Measurements from ENCODE around the gene WDR27.

WDR27 gene

DNA sequence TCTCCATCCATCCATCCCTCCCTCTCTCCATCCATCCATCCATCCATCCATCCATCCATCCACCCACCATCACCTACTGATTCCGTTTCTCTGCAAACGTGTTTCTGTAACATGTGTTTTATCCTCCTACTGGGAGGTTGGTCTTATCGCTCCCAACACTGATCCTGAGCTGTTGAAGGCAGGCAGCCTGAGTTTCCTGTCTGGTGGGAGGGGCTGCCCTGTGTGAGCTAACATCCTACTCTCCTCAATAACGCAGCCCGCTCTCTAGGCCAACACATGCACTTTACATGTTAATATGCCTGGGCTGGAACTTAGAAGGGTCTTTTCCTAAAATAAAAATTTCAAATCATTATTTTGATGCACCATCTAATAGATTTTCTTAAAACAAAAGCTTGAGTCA lies 126.5 kb downstream of the WDR27 start:
- Histone ChIP-seq H3K4me1 (ENCODE audit: insufficient read depth, low read length, severe bottlenecking) (no peaks in the 10 kb centered on the region), H3K27me3 (ENCODE audit: insufficient read depth, low read length) (no peaks in the 10 kb centered on the region), H3K4me2 (ENCODE audit: low read length) (no peak overlapping the region), H3K9me3 (ENCODE audit: low read length) (no peaks in the 10 kb centered on the region), H4K20me1 (ENCODE audit: insufficient read depth, low read length) (no peaks in the 10 kb centered on the region), H3K9me2 (ENCODE audit: low read depth, low read length) (no peaks in the 10 kb centered on the region), H2AFZ (ENCODE audit: low read length) (no peak overlapping the region), H3K27ac (ENCODE audit: low read depth, low read length, poor library complexity, severe bottlenecking) (no peak overlapping the region), H3K9ac (ENCODE audit: low read length) (no peak overlapping the region), H3K36me3 (ENCODE audit: insufficient read depth, low read length) (peaks cover 4% of the 10 kb centered on the region; the same call in 1 of the 2 replicates), H3K4me3 (ENCODE audit: low read depth, low read length, poor library complexity, severe bottlenecking) (no peak overlapping the region), H3K79me2 (ENCODE audit: insufficient read depth, low read length) (no peaks in the 10 kb centered on the region), H3F3A (ENCODE audit: insufficient read depth, low read length) (no peaks in the 10 kb centered on the region)
- TF ChIP-seq EZH2 (IDR thresholded peaks at IDR 0.05; ENCODE audit: borderline replicate concordance, low read length) = no peak
- TF ChIP-seq, protein P1, sequence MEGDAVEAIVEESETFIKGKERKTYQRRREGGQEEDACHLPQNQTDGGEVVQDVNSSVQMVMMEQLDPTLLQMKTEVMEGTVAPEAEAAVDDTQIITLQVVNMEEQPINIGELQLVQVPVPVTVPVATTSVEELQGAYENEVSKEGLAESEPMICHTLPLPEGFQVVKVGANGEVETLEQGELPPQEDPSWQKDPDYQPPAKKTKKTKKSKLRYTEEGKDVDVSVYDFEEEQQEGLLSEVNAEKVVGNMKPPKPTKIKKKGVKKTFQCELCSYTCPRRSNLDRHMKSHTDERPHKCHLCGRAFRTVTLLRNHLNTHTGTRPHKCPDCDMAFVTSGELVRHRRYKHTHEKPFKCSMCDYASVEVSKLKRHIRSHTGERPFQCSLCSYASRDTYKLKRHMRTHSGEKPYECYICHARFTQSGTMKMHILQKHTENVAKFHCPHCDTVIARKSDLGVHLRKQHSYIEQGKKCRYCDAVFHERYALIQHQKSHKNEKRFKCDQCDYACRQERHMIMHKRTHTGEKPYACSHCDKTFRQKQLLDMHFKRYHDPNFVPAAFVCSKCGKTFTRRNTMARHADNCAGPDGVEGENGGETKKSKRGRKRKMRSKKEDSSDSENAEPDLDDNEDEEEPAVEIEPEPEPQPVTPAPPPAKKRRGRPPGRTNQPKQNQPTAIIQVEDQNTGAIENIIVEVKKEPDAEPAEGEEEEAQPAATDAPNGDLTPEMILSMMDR (IDR thresholded peaks at IDR 0.05; ENCODE audit: low read length) = no peak

DNA sequence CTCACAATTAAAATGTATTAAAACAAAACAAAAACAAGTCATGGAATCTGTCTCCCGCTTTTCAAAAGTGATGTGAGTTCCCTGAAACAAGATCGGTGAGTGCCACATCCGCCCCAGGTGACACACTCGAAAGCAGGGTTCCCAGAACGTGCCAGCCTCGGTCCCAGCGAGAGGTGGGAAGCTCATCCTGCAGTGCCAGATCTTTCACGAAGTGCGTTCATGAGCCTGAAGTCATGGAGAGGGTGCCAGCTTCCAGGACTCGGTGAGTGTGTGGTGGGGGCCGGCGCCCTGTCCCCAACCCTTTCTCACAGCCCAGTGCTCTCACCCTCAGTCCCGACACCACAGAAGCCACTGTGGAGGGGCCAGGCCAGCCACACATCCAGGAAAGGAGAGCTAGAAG lies 127.4 kb downstream of the WDR27 start:
- no peaks in the 10 kb centered on the region for H3K9me2 ChIP-seq (ENCODE audit: low read depth, low read length)
- H3K27me3 ChIP-seq (ENCODE audit: insufficient read depth, low read length) = no peaks in the 10 kb centered on the region
- TF ChIP-seq, protein P1 (IDR thresholded peaks at IDR 0.05; ENCODE audit: low read length) = no peak
- no peak for TF ChIP-seq EZH2 (IDR thresholded peaks at IDR 0.05; ENCODE audit: borderline replicate concordance, low read length)
- no peaks in the 10 kb centered on the region for H3K79me2 ChIP-seq (ENCODE audit: insufficient read depth, low read length)
- H3K36me3 ChIP-seq (ENCODE audit: insufficient read depth, low read length) = peaks cover 7% of the 10 kb centered on the region; the same call in 1 of the 2 replicates
- H3K9me3 ChIP-seq (ENCODE audit: low read length) = no peaks in the 10 kb centered on the region
- no peaks in the 10 kb centered on the region for H3K4me1 ChIP-seq (ENCODE audit: insufficient read depth, low read length, severe bottlenecking)
- H4K20me1 ChIP-seq (ENCODE audit: insufficient read depth, low read length) = no peaks in the 10 kb centered on the region
- H2AFZ ChIP-seq (ENCODE audit: low read length) = no peak overlapping the region
- H3K9ac ChIP-seq (ENCODE audit: low read length) = no peak overlapping the region
- H3K27ac ChIP-seq (ENCODE audit: low read depth, low read length, poor library complexity, severe bottlenecking) = no peak overlapping the region
- H3K4me3 ChIP-seq (ENCODE audit: low read depth, low read length, poor library complexity, severe bottlenecking) = no peak overlapping the region
- H3K4me2 ChIP-seq (ENCODE audit: low read length) = no peak overlapping the region
- H3F3A ChIP-seq (ENCODE audit: insufficient read depth, low read length) = no peaks in the 10 kb centered on the region

DNA sequence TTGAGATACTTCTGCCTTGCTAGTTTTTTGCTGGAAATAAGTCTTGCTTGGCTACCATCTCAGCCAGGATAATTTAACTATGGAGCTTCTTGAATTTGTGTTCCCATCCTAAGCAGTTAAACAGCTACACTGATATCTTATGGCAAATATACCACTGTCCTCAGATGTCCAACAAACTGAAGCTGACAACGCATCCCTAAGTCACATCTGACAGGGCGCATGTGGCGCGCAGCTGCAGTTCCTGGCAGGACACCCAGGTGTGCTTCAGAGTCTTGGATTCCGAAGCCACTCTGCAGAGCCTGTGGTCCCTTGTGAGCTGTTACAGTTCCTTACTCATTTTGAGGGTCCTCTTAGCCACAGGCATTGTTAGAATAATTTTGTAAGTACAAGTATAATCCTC lies 127.9 kb downstream of the WDR27 start:
- TF ChIP-seq, protein P1 (IDR thresholded peaks at IDR 0.05; ENCODE audit: low read length) = no peak
- TF ChIP-seq EZH2 (IDR thresholded peaks at IDR 0.05; ENCODE audit: borderline replicate concordance, low read length) = no peak
- Histone ChIP-seq H4K20me1 (ENCODE audit: insufficient read depth, low read length) (no peaks in the 10 kb centered on the region), H3K27me3 (ENCODE audit: insufficient read depth, low read length) (no peaks in the 10 kb centered on the region), H3F3A (ENCODE audit: insufficient read depth, low read length) (no peaks in the 10 kb centered on the region), H3K9me3 (ENCODE audit: low read length) (no peaks in the 10 kb centered on the region), H3K4me1 (ENCODE audit: insufficient read depth, low read length, severe bottlenecking) (peaks cover 1% of the 10 kb centered on the region), H3K27ac (ENCODE audit: low read depth, low read length, poor library complexity, severe bottlenecking) (no peak overlapping the region), H3K36me3 (ENCODE audit: insufficient read depth, low read length) (peaks cover 7% of the 10 kb centered on the region; the same call in 1 of the 2 replicates), H3K4me2 (ENCODE audit: low read length) (no peak overlapping the region), H3K79me2 (ENCODE audit: insufficient read depth, low read length) (no peaks in the 10 kb centered on the region), H3K9me2 (ENCODE audit: low read depth, low read length) (no peaks in the 10 kb centered on the region), H3K4me3 (ENCODE audit: low read depth, low read length, poor library complexity, severe bottlenecking) (no peak overlapping the region), H2AFZ (ENCODE audit: low read length) (no peak overlapping the region), H3K9ac (ENCODE audit: low read length) (no peak overlapping the region)
